Spleen (tissue), 11 donors: Measurements from ENCODE around the gene MRPS5. TPM values are rescaled to one million over a fixed set of nuclear protein-coding genes. Genes with fewer than 3 reads are reported as not detected.

Experiments
- DNase-seq: peaks from one replicate; pipeline ENCODE4 v3.0.0-alpha.2; 2020
- H3K27ac ChIP-seq, 8 donors: fragments of 200-600 bp; sonication (generic) in 7 of 8; 1 replicate in 4 of 8; 2 replicates in 4 of 8; pipeline versions ENCODE4 v1.5.0 to v1.8.0; 2016 to 2021; ENCODE audit warnings: inconsistent platforms in 4 of 8, mild to moderate bottlenecking in 4 of 8, moderate library complexity in 1 of 8
- H3K27me3 ChIP-seq, 7 donors: fragments of 200-600 bp; sonication (generic) in 6 of 7; replicated peaks in 1 of 7; 1 replicate in 4 of 7; 2 replicates in 3 of 7; pipeline versions ENCODE4 v1.5.0 to v1.8.0; 2016 to 2021; ENCODE audit warnings: inconsistent platforms in 3 of 7, mild to moderate bottlenecking in 1 of 7
- H3K36me3 ChIP-seq, 6 donors: fragments of 200-600 bp; sonication (generic) in 5 of 6; 1 replicate in 4 of 6; 2 replicates in 2 of 6; pipeline versions ENCODE4 v1.5.0 to v1.8.0; 2016 to 2021; ENCODE audit warnings: inconsistent platforms in 2 of 6
- H3K4me1 ChIP-seq, 6 donors: fragments of 200-600 bp; sonication (generic) in 5 of 6; 1 replicate in 3 of 6; 2 replicates in 3 of 6; pipeline versions ENCODE4 v1.5.0 to v1.8.0; 2016 to 2021; ENCODE audit warnings: inconsistent platforms in 3 of 6
- H3K4me3 ChIP-seq, 8 donors: fragments of 200-600 bp; sonication (generic) in 7 of 8; 1 replicate in 4 of 8; 2 replicates in 4 of 8; pipeline versions ENCODE4 v1.5.0 to v1.8.0; 2016 to 2021; ENCODE audit warnings: inconsistent platforms in 4 of 8, mild to moderate bottlenecking in 4 of 8, moderate library complexity in 2 of 8
- H3K9me3 ChIP-seq, 8 donors: fragments of 200-600 bp; sonication (generic) in 7 of 8; 1 replicate in 4 of 8; 2 replicates in 4 of 8; pipeline versions ENCODE4 v1.5.0 to v1.8.0; 2016 to 2021; ENCODE audit warnings: inconsistent platforms in 4 of 8
- CTCF ChIP-seq, 11 experiments: fragments of 200-600 bp in 7 of 11; fragments of 450-650 bp in 4 of 11; sonication (generic) in 4 of 11; IDR thresholded peaks in 8 of 11; conservative IDR thresholded peaks in 3 of 11; 1 replicate in 7 of 11; 2 replicates in 4 of 11; pipeline versions ENCODE4 v1.4.0 to v1.8.0; 2016 to 2021; ENCODE audit warnings: antibody characterized with exemption in 11 of 11, inconsistent platforms in 4 of 11, mild to moderate bottlenecking in 1 of 11
- POLR2A ChIP-seq, 3 donors: fragments of 450-650 bp; IDR thresholded peaks; one replicate each; pipeline ENCODE4 v1.5.1; 2017; ENCODE audit warnings: antibody characterized with exemption in 3 of 3, mild to moderate bottlenecking in 1 of 3
- POLR2AphosphoS5 ChIP-seq, 3 donors: sonication (generic); formaldehyde crosslinking; IDR thresholded peaks; one replicate each; pipeline ENCODE4 v1.5.1; 2017; ENCODE audit warnings: antibody characterized with exemption in 3 of 3
- WGBS, 5 donors: extraction: QIAGEN DNeasy Blood & Tissue Kit in 3 of 5; methylation state at CpG; one replicate each; pipeline versions ENCODE4 v1.1.5 to v1.1.7; 2013 to 2018; 5-methylcytosine and 5-hydroxymethylcytosine counted together
- intact Hi-C: fragments of 100-400 bp; cut with DNase I; formaldehyde crosslinking; loops from one replicate; pipeline ENCODE4 v1.15.0; 2023; ENCODE audit warnings: low total_unique reads
- polyA plus RNA-seq, 3 donors: library from polyadenylated mRNA; stranded (reverse); fragments of 200-250 nt; gene quantifications; one replicate each; pipeline ENCODE4 v1.2.1, GENCODE V29; 2013
- total RNA-seq, 7 donors: library from RNA; depleted of rRNA in 3 of 7; stranded (reverse); fragments of >200 nt in 3 of 7; fragmentation: NEBNext Ultra II Directional in 4 of 7; extraction: Animal tissue kit (Norgen Biotek cat#: 25700) in 4 of 7; gene quantifications; one replicate each; pipeline versions ENCODE4 v1.1.0 to v1.2.1, GENCODE V29; 2016 to 2021
- donor health status: healthy with polysubstance abuse.
- donor health status: DM: no; HTN: no; CAD: no; lungs with moderate emphysema.
- donor health status: DM: no; HTN: no; CAD: no.
- donor health status: Bipolar disorder and iron deficiency.
- donor health status: healthy.
- donor health status: DM: no; HTN: no; CAD: no.
- donor health status: DM: yes; HTN: yes; CAD: no.

Gene MRPS5
- total and polyA plus RNA-seq, 10 donors: 37.5 to 92.2 (median 53.7) TPM

- 74 to 100% (median 86%) methylated on average over 1 of the region's 1 CpG for WGBS, 5 donors
- intact Hi-C loops: no loop called here
Measured at GRCh38 chr2:95061119-95061512, 60.5 kb downstream of the MRPS5 start.

GRCh38 chr2:95060446-95061118 lies 61.0 kb downstream of the MRPS5 start:
- no peak for TF ChIP-seq CTCF (IDR thresholded peaks at IDR 0.05 in 8 of 11, conservative IDR thresholded peaks at IDR 0.05 in 3 of 11)
- TF ChIP-seq POLR2A (IDR thresholded peaks at IDR 0.05): no peak
- TF ChIP-seq POLR2AphosphoS5 (IDR thresholded peaks at IDR 0.05): no peak
- WGBS, 5 donors: 87 to 91% (median 89%) methylated on average over 15 to 17 of the region's 17 CpGs
- Histone ChIP-seq H3K27me3 (peaks cover 0 to 38% (median 0%) of the 10 kb centered on the region in 7 donors), H3K27ac (no peak overlapping the region), H3K4me1 (no peaks in the 10 kb centered on the region), H3K36me3 (no peaks in the 10 kb centered on the region), H3K9me3 (no peaks in the 10 kb centered on the region), H3K4me3 (no peak overlapping the region)
- intact Hi-C loops: no loop called here
- peak; percentile 63 for DNase-seq

More at GRCh38 chr2:95061119-95061512, 60.5 kb downstream of the MRPS5 start:
- Histone ChIP-seq H3K4me3 (no peak overlapping the region), H3K36me3 (no peaks in the 10 kb centered on the region), H3K4me1 (no peaks in the 10 kb centered on the region), H3K27ac (no peak overlapping the region), H3K9me3 (no peaks in the 10 kb centered on the region), H3K27me3 (peaks cover 0 to 36% (median 0%) of the 10 kb centered on the region in 7 donors)
- peak; percentile 21 for DNase-seq
- no peak for TF ChIP-seq CTCF (IDR thresholded peaks at IDR 0.05 in 8 of 11, conservative IDR thresholded peaks at IDR 0.05 in 3 of 11)
- no peak for TF ChIP-seq POLR2A (IDR thresholded peaks at IDR 0.05)
- no peak for TF ChIP-seq POLR2AphosphoS5 (IDR thresholded peaks at IDR 0.05)

GRCh38 chr2:95059656-95060370 lies 61.8 kb downstream of the MRPS5 start:
- peak; percentile 60 for DNase-seq
- H3K27me3 ChIP-seq: peaks cover 0 to 36% (median 0%) of the 10 kb centered on the region in 7 donors
- no peak overlapping the region for H3K27ac ChIP-seq
- no peaks in the 10 kb centered on the region for H3K36me3 ChIP-seq
- TF ChIP-seq POLR2AphosphoS5 (IDR thresholded peaks at IDR 0.05) (no peak), CTCF (IDR thresholded peaks at IDR 0.05 in 8 of 11, conservative IDR thresholded peaks at IDR 0.05 in 3 of 11) (no peak), POLR2A (IDR thresholded peaks at IDR 0.05) (no peak)
- no peaks in the 10 kb centered on the region for H3K9me3 ChIP-seq
- H3K4me3 ChIP-seq: no peak overlapping the region
- H3K4me1 ChIP-seq: no peaks in the 10 kb centered on the region
- intact Hi-C loops: no loop called here
- 78 to 92% (median 86%) methylated on average over 6 to 12 of the region's 12 CpGs for WGBS, 5 donors

- no peak overlapping the region for H3K27ac ChIP-seq
- no peak overlapping the region for H3K4me3 ChIP-seq
- no peaks in the 10 kb centered on the region for H3K9me3 ChIP-seq
- peak; percentile 44 for DNase-seq
- peaks cover 0 to 35% (median 0%) of the 10 kb centered on the region in 7 donors for H3K27me3 ChIP-seq
- no peaks in the 10 kb centered on the region for H3K36me3 ChIP-seq
- TF ChIP-seq POLR2A (IDR thresholded peaks at IDR 0.05) (no peak), POLR2AphosphoS5 (IDR thresholded peaks at IDR 0.05) (no peak)
- 64 to 85% (median 74%) methylated on average over 6 to 11 of the region's 11 CpGs for WGBS, 5 donors
- H3K4me1 ChIP-seq: no peaks in the 10 kb centered on the region
- intact Hi-C loops: no loop called here
Measured at GRCh38 chr2:95058989-95059641, 62.5 kb downstream of the MRPS5 start.
